GM20431 (cell line): ENCODE results near the gene WNT3.
"Not testable (repeated sequence)": the region's sequence is repeated elsewhere in the genome, so short reads cannot be mapped to it uniquely, and the experiment has no call there.

ENCODE experiments used
- in situ Hi-C: fragments of 300-500 bp; cut with MseI, MboI; formaldehyde crosslinking; loops from one replicate; pipeline ENCODE4 v1.15.0; 2020; ENCODE audit warnings: low sequenced_read_pairs; ENCODE audit not compliant: unreplicated experiment

Gene WNT3

GRCh38 chr17:46818316-46818928 is at the start of gene WNT3:
WNT3 (minus strand) TSS chr17:46818692; CDS start chr17:46818597, 95 bp downstream.
- in situ Hi-C loops, result no loop called here

- in situ Hi-C loops, result no loop called here
Measured at GRCh38 chr17:46866747-46867146, 48.3 kb upstream of the WNT3 start.

GRCh38 chr17:46866325-46866724 is 47.8 kb upstream of the WNT3 start:
- in situ Hi-C loops, result no loop called here

- in situ Hi-C loops, result no loop called here
Measured at GRCh38 chr17:46865100-46865499, 46.6 kb upstream of the WNT3 start.

- in situ Hi-C loops, result no loop called here
Measured at GRCh38 chr17:46863383-46864121, 45.1 kb upstream of the WNT3 start.

- in situ Hi-C loops, result no loop called here
Measured at GRCh38 chr17:46862949-46863348, 44.5 kb upstream of the WNT3 start.

GRCh38 chr17:46859996-46860395 is 41.5 kb upstream of the WNT3 start:
- in situ Hi-C loops, result no loop called here

GRCh38 chr17:46857600-46857999 is 39.1 kb upstream of the WNT3 start:
- in situ Hi-C loops, result no loop called here

- in situ Hi-C loops, result no loop called here
Measured at GRCh38 chr17:46854948-46855347, 36.5 kb upstream of the WNT3 start.

GRCh38 chr17:46854515-46854914 is 36.0 kb upstream of the WNT3 start:
- in situ Hi-C loops, result no loop called here

- in situ Hi-C loops, result no loop called here
Measured at GRCh38 chr17:46853896-46854444, 35.5 kb upstream of the WNT3 start.

GRCh38 chr17:46851029-46851741 is 32.7 kb upstream of the WNT3 start, which contains the start of gene WNT9B:
WNT9B (plus strand) TSS chr17:46851583; CDS start chr17:46851639, 56 bp downstream.
- in situ Hi-C loops, result no loop called here

GRCh38 chr17:46850688-46851028 is 32.2 kb upstream of the WNT3 start:
- in situ Hi-C loops, result no loop called here

- in situ Hi-C loops, result no loop called here
Measured at GRCh38 chr17:46848534-46848933, 30.0 kb upstream of the WNT3 start.

GRCh38 chr17:46847204-46848191 is 29.0 kb upstream of the WNT3 start:
- in situ Hi-C loops, result no loop called here

GRCh38 chr17:46842835-46843234 is 24.3 kb upstream of the WNT3 start:
- in situ Hi-C loops, result no loop called here

- in situ Hi-C loops, result no loop called here
Measured at GRCh38 chr17:46841561-46842379, 23.3 kb upstream of the WNT3 start.

- in situ Hi-C loops, result not testable (repeated sequence)
Measured at GRCh38 chr17:46840596-46840995, 22.1 kb upstream of the WNT3 start.

- in situ Hi-C loops, result no loop called here
Measured at GRCh38 chr17:46839211-46839610, 20.7 kb upstream of the WNT3 start.
